Panc1 (cell line): Measurements from ENCODE around the gene PGBD5.

Source experiments
- CTCF ChIP-seq: fragments of 450-650 bp; IDR thresholded peaks from 2 replicates; pipeline ENCODE4 v1.5.1; 2017; ENCODE audit warnings: mild to moderate bottlenecking
- POLR2AphosphoS5 ChIP-seq: IDR thresholded peaks from 2 replicates; pipeline ENCODE4 v1.6.1; 2012; ENCODE audit warnings: mild to moderate bottlenecking, low read depth, low read length, moderate library complexity
- REST ChIP-seq, 2 experiments: IDR thresholded peaks; 2 replicates each; pipeline ENCODE4 v1.6.1; 2011 to 2012; ENCODE audit warnings: low read depth in 2 of 2, control low read depth in 1 of 2, low read length in 1 of 2, mild to moderate bottlenecking in 1 of 2, moderate library complexity in 1 of 2; ENCODE audit not compliant: insufficient read depth in 1 of 2
- SIN3A ChIP-seq: IDR thresholded peaks from 2 replicates; pipeline ENCODE4 v1.6.1; 2012; ENCODE audit warnings: low read depth, mild to moderate bottlenecking, low read length, moderate library complexity, borderline replicate concordance; ENCODE audit not compliant: insufficient read depth
- TCF7L2 ChIP-seq: IDR thresholded peaks from 2 replicates; pipeline ENCODE4 v1.6.1; 2011; ENCODE audit warnings: mild to moderate bottlenecking, low read depth, low read length, inconsistent platforms

GRCh38 chr1:230456478-230456877 is 30.3 kb upstream of the PGBD5 start:
- TF ChIP-seq CTCF (no peak), REST (IDR thresholded peaks at IDR 0.05; ENCODE audit: insufficient read depth in 1 of 2, low read depth in 2 of 2, low read length in 1 of 2) (no peak), POLR2AphosphoS5 (no peak), SIN3A (no peak), TCF7L2 (no peak)
